ENCODE data around the gene FADD.
"Not testable (repeated sequence)": the region's sequence is repeated elsewhere in the genome, so short reads cannot be mapped to it uniquely, and the experiment has no call there.

Gene FADD

DNA sequence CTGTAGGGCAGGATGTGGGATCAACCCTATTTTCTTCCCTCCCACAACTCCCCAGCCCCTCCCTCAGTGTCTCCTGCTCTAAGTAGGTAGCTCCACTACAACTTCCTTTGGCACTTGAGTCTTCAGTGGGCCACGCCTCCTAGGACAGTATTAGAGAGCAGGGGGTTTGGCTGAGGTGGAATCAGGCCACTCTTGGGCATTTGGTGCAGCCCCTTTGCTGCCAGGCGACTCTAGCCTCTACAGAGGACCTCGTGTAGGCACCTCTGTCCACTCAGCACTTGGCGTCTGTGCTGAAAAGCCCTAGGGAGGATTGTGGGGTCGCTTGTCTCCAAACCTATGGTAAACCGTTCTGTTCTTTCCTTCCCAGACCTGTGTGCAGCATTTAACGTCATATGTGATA lies 2.7 kb downstream of the FADD start:
- DNase-seq = no peak

DNA sequence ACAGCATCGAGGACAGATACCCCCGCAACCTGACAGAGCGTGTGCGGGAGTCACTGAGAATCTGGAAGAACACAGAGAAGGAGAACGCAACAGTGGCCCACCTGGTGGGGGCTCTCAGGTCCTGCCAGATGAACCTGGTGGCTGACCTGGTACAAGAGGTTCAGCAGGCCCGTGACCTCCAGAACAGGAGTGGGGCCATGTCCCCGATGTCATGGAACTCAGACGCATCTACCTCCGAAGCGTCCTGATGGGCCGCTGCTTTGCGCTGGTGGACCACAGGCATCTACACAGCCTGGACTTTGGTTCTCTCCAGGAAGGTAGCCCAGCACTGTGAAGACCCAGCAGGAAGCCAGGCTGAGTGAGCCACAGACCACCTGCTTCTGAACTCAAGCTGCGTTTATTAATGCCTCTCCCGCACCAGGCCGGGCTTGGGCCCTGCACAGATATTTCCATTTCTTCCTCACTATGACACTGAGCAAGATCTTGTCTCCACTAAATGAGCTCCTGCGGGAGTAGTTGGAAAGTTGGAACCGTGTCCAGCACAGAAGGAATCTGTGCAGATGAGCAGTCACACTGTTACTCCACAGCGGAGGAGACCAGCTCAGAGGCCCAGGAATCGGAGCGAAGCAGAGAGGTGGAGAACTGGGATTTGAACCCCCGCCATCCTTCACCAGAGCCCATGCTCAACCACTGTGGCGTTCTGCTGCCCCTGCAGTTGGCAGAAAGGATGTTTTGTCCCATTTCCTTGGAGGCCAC lies 3.3 kb downstream of the FADD start:
- no peak for DNase-seq

DNA sequence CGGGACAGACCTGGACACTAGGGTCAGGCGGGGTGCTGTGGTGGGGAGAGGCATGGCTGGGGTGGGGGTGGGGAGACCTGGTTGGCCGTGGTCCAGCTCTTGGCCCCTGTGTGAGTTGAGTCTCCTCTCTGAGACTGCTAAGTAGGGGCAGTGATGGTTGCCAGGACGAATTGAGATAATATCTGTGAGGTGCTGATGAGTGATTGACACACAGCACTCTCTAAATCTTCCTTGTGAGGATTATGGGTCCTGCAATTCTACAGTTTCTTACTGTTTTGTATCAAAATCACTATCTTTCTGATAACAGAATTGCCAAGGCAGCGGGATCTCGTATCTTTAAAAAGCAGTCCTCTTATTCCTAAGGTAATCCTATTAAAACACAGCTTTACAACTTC lies 3.9 kb downstream of the FADD start:
- no peak for DNase-seq

DNA sequence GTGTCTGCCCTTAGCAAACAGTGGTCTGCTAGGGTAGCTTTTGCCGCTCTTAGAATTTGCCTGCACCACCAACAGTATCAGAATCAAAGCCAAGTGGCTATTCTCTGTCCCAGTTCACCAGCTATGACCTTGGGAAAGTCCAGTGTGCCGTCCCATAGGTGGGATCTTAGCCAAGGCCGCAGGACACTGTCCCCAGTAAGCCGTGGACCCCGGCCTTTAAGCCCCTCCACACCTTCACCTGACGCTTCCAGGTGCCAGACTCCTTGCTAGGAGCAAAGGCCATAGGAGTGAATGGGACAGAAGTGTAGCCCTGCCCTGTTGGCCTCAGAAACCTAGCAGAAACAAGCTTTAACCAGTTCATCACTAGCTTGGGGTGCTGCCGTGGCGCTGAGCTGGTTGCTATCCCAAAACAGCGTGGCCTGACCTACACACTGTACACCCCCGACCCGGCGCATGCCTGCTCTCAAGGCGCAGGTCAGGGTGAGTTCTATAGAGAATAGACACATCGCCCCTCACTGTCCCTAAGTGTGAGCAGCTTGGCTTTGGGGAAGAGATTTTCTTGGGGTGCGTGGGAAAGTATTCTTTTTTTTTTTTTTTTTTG lies 4.5 kb downstream of the FADD start:
- DNase-seq = no peak

DNA sequence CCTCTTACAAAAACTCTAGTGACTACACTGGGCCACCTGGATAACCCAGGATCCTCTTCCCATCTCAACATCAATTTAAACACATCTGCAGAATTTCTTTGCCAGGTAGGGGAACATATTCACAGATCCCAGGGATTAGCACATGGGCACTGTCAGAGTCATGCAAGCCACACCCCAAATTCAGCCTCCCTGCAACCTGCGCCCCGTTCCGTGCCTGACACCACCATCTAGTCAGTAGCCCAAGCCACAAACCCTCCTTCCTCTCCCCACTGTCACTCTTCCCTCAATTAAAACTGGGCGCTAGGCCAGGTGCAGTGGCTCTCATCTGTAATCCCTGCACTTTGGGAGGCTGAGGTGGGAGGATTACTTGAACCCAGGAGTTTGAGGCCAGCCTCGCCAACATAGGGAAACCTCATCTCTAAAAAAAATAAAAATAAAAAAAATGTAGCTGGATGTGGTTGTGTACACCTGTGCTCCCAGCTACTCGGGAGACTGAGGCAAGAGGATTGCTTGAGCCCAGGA lies 6.4 kb downstream of the FADD start:
- no peak for DNase-seq

DNA sequence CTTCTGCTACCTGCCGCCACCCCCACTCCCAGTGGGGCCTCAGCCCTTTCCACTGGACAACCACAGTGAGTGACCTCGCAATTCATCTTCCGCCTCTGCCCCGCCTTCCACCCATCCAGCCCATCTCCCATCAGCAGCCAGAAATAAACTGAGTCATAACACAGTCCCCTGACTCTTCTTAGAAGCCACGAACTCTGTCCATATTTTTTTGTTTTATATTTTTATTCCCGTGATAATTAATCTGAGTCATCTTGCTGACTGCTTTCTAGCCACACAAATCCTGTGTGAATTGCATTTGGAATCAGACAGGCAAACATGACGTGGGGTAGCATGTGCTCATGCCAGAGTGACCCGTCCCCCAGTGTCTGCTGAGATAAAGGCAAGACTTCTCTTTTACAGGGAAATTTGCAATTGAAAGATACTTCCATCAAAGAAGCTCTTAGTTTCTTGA lies 7.0 kb downstream of the FADD start:
- DNase-seq = no peak

DNA sequence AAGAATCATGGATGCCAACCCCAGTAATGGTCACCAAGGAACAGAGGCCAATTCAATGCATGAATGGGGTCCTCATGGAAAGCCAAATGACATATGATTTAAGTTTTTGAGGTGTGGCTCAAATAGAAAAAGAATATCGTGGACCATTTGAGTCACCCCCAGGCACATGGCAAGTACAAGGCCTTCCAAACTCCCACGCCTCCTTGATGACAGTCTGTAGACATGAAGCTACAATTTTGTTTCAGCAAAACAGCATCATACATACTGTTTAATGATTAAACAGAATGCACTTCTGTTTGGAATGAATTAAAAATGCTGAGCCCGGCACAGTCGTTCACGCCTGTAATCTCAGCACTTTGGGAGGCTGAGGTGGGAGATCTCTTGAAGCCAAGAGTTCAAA lies 7.4 kb downstream of the FADD start:
- DNase-seq = no peak

DNA sequence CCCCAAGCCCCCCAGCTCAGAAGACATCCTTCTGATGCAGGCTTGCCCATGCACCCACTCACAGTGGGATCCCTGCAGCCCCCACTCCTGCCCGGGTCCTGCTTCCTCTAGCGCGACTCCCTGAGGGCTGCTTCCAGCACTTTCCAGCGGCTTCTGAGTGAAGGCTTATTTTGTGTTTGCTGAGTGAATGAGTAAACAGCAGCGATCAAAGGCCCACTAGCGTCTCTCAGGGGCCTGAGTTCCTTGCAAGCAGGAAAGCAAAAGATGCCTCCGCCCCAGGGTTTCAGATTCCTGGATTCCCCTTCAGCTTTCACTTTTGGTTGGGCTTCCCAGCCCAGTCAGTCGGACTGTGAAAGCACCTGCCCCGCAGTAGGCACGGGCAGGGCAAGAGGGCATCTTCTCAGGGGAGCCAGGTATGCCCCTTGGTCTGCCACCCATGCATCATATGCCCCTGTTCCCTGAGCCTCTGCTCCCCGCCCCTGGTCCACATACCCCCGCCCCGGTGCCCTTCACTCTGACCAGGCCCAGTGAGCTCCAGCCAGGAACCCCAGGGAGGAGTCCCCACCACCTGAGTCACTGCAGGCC lies 9.2 kb downstream of the FADD start:
- no peak for DNase-seq

DNA sequence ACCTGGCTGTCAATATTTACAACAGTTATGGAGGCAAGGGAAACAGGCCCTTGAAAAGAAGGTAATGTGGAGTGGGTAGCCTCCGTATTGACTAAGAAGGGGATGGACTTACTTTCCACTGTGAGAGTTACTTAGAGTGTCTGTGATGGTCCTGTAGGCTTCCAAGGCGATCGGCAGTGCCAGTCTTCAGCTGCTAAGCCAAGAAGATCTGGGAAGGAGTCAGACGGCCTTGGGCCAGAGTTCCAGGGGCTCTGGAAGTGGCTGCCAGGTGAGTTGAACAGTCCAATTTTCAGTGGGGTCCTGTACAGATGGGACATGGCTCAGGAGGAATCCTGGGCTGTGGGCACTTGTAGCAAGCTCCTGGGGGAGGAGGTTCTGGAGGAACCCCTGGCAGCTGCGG lies 14.3 kb downstream of the FADD start:
- not testable (repeated sequence) for DNase-seq

DNA sequence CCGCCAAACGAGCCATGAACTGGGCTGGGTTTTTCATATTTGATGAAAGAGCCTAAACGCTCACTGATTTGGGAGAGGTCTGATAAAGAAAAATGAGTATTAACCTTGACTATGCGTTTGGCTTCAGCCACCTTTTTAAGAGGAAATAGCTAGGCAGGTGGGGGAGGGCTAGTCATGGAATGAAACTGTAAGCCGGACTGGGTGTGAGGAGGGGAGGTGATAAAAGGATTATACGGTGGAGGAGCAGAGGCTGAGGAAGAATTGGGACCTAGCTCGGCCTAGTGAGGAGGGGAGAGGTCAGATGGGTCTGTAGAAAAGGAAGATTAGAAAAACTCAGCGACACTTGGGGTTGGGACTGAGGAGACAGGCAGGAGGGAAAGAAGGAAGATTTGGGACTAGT lies 15.0 kb downstream of the FADD start:
- not testable (repeated sequence) for DNase-seq

DNA sequence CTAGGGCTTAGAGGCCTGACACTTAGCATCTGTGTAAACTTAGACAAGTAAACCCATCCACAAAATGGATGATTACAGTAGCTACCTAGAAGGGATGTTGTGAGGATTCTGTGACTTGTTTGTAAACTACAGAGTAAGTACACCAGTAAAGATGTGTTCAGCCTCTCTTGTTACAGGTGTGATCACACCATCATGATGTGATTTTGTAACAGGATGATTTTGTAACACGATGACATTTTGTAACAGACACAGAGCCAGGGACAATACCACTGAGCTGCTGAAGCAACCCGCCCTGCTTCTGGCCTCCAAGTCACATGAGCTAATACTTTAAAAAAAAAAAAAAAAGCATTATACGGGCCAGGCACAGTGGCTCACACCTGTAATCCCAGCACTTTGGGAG lies 17.0 kb downstream of the FADD start:
- DNase-seq = no peak

DNA sequence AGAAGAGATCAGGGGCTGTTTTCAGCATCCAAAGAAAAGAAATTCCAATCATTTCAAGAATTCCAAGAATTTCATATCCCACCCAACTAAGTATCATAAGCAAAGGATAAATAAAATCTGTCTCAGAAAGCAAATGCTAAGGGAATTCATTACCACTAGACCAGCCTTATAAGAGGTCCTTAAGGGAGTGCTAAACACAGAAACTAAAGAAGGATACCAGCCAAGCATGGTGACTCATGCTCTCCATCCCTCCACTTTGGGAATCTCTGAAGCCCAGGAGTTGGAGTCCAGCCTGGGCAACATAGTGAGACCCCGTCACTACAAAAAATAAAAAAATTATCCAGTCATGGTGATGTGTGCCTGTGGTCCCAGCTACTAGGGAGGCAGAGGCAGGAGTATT lies 17.8 kb downstream of the FADD start:
- DNase-seq = no peak

DNA sequence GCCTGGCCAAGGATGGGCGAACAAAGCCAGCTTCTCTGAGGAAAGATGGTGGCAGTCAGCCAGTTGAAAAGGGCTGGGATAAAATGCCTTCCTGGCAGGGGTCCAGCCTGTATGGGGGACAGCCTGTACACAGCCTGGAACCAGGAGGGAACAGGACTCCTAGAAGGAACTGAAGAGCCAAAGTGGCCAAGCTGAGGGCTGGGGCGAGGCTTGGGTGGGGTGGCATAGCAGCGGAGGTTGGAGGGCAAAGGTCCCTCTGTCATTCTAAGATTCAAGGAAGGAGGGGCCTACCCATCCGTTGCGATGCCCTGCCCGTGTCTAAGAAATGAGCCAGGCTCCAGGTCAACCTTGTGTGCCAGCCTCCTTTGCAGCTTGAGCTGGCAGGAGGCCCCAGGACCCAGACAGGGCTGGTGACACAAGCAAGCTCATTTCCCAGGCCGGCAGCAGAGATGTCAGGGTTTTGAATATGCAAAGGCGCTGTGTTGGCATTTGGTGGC lies 22.6 kb downstream of the FADD start:
- no peak for DNase-seq

DNA sequence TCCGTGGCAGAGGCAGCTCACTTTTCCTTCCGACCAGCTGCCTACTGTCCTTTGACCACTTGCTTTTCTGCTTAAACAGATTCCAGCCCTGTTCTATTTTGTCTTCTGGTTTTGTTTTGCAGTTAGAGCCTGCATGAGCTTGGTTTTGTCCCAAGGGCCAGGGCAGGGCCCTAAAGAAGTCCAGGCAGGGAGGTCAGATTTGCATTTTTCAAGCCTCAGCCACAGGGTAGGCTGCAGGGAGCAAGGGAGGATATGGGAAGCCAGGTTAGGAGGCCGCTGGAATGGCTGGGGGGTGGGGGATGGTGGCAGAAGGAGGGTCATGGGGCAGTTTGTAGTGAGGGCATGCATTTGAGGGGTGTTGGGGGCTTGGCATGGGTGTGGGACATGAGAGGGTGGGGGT lies 23.1 kb downstream of the FADD start:
- no peak for DNase-seq

DNA sequence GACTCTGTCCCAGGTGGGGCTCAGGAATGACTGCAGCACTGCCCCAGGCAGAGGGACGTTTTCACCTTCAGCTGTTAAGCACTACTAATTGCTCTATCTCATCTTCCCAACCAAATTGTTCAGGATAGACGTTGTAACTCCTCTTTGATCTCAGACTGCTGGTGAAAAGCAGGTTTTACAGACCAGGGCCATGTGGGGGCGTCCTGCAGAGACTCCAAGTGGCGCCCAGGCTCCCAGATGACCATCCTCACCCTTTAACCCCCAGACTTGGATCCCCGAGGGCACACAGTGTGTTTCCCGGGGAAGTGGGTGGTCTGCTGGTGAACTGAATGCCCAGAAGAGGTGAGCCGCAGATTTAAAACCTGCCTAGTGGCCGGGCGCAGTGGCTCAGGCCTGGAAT lies 23.9 kb downstream of the FADD start:
- DNase-seq = peak; percentile 55

DNA sequence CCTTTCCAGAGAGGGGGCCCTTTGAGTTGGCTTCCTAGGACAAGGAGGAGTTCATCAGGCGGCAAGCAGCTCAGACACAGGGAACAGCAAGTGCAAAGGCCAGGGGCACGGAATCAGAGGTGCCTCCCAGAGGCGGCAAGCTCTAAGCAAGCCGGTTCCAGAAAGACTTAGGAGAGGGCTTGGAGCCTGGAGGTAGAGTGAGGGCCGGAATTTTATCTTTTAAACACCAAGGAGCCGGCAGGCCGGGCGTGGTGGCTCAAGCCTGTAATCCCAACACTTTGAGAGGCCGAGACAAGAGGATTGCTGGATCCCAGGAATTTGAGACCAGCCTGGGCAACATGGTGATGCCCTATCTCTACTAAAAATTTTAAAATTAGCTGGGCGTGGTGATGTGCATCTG lies 26.6 kb downstream of the FADD start:
- no peak for DNase-seq

DNA sequence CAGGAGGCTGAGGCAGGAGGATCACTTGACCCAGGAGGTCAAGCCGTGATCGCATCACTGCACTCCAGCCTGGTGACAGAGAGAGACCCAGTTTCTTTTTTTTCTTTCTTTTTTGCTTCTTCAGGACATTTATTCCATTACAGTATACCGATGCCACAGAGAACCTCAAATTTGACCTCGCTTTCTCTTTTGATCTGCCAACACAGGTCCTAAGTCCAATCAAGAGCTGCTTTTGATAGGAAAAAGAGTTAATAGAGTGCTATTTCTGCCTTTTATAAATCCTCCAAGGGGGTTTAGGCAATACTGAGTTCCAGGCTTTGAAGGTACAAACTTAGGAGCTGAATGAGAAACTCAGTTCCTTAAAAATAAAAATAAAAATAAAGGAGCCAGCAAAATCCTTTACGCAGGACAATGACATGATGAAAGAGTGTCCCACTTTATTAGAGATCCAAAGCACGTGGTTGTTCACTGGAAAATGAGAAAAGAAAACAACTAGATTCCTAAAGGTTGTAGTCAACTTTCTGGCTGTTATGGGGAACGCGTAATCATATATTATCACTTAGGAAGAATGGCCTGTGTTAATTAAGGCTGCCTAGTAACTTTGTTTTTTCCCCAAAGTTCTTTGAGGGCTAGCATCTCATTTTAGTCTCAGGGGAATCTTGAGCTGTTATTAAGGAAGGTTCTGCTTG lies 27.2 kb downstream of the FADD start:
- no peak for DNase-seq

DNA sequence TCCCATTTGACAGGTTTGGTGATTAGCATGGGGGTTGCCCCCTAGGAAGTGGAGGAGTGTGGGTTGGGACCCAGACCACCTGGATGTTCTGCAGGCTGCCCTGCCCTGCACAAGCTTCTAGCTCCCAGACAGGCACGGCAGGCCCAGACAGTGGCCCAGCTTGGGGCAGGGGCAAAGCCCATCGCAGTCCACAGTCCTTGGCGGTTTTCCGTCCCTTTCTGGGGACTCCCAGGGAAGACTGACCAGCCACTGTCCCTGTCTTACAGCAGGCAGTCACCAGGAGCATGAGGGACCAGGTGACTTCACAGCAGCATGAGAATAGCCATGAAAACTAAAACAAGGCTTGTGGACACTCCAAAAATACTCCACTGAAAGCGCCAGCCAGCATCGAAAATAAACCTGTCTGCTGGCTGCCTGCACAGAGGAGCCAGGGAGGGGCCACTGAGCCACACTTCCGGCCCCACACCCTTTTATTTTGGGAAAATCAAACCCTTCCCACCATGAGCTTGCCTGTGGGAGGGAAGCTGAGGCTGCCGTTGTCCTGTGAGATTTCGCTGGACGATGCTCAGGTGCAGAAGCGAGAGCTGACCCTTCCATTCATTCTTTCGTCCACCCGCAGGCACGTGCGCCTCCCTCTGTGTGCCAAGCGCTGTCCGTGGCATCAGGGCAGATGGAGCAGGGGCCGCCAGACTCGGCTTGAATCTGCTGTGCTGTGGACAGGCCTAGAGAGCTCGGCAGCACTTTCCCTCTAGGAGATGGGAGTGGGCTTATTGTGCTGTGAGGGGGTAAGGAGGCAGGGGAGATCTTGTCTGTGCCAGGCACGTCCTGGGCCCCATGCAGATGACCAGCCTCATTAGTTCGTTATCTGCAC lies 28.0 kb downstream of the FADD start:
- DNase-seq = no peak

DNA sequence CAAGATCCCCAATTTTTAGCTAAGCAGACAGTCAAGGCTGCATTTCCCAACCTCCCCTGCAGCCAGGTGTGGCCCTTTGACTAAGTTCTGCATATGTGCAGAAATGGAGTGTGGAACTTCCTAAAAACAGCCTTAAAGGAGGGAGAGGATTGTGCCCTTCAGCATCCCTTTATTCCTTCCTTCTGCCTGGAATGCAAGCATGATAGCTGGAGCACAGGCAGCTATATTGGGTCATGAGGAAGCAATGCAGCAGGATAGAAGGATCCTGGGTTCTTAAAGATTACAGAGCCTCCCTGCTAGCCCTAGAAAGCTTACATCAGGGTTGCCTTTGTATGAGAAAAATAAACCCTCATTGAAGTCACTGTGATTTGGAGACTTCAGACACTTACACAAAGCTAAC lies 29.9 kb downstream of the FADD start:
- DNase-seq = no peak

DNA sequence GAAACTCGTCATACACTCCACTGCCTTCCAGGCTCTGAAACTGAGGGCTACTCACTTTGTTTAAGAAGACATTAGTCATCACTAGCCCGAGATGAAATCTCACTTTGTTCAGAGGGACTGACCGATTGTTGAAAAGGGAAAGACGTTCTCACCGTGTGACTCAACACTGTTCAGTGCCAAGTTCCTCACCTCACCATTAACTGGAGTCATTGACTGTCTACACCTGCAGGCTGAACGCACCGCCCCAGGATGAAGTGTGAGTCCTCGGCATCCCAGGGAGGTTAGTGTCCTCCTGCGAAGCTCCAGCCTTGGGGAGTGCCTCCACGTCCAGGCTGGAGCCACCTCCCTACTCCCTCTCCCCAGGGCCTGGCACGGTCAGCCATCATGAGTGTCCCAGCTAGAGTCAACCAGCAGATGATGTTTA lies 30.4 kb downstream of the FADD start:
- DNase-seq = peak; percentile 85

DNA sequence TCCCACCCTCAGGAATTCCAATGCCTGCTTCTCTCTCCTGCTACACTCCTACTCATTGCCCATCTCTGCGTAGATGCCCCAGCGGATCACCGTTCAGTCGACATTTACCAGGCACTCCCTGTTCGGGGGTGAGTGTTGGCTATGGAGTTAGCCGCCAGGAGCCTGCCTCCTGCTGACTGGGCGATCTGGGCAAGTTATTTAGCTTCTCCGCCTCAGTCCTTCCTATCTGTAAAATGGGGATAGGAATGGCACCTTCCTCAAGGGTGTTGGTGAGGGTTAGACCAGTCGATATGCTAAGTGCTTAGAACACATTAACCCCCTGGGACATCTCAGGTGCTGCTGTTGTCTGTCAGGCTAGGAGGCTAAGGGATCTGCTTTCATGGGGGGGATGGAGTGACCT lies 30.9 kb downstream of the FADD start:
- no peak for DNase-seq

DNA sequence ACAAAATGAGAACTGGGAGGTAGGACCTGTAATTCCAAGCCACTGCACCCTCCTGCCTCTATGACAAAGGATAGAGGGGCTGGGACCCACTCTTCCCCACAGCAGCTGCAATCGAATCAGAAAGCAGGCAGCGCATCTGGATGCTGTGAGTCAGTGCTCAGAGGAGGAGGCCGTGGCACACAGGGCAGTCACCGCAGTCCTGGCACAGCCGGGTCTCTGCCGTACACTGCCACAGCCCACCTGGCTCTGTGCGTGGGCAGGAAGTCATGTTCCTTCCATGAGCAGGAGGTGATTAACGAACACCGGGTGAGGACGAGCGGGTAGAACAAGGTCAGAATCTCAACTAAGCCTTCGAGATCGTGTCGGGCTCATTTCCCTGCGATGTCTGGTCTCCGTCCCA lies 37.2 kb downstream of the FADD start:
- DNase-seq = no peak

DNA sequence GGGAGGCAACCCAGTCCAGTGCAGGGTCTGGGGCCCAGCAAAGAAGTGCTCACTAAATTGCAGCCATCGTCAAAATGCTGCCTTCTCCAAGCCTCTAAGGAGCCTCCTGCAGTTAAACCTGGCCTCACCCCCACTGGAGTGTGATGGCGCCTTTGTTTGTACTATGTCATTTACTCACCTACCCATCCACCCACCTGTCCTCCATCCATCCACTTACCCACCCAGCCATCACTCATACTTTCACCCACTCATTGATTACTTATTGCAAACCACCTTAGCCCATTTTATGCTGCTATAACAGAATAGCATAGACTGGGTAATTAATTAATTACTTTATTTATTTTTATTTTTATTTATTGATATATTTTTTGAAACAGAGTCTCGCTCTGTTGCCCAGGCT lies 38.6 kb downstream of the FADD start:
- no peak for DNase-seq
